WTC11 (cell line): ENCODE data around the gene GP9.

Experiments used
- CREB1 ChIP-seq: sonication (generic); formaldehyde crosslinking; IDR thresholded peaks from 2 replicates; pipeline ENCODE4 v1.8.0; 2023; ENCODE audit warnings: mild to moderate bottlenecking, missing genetic modification reagents
- FOXK1 ChIP-seq: sonication (generic); formaldehyde crosslinking; IDR thresholded peaks from 2 replicates; pipeline ENCODE4 v1.8.0; 2022; ENCODE audit warnings: mild to moderate bottlenecking, moderate library complexity, missing genetic modification reagents
- MAX ChIP-seq: sonication (generic); formaldehyde crosslinking; IDR thresholded peaks from 2 replicates; pipeline ENCODE4 v1.8.0; 2022; ENCODE audit warnings: mild to moderate bottlenecking, missing genetic modification reagents
- PREB ChIP-seq: sonication (generic); formaldehyde crosslinking; IDR thresholded peaks from 2 replicates; pipeline ENCODE4 v1.8.1; 2022; ENCODE audit warnings: mild to moderate bottlenecking, missing genetic modification reagents, moderate library complexity, borderline replicate concordance
- SMAD4 ChIP-seq: sonication (generic); formaldehyde crosslinking; IDR thresholded peaks from 2 replicates; pipeline ENCODE4 v1.8.0; 2022; ENCODE audit warnings: mild to moderate bottlenecking, missing genetic modification reagents
- SP1 ChIP-seq: sonication (generic); formaldehyde crosslinking; conservative IDR thresholded peaks from 2 replicates; pipeline ENCODE4 v1.8.1; 2022; ENCODE audit warnings: missing genetic modification reagents
- USF2 ChIP-seq: sonication (generic); formaldehyde crosslinking; IDR thresholded peaks from 2 replicates; pipeline ENCODE4 v1.8.1; 2023; ENCODE audit warnings: mild to moderate bottlenecking, missing genetic modification reagents, moderate library complexity
- ZNF263 ChIP-seq: sonication (generic); formaldehyde crosslinking; IDR thresholded peaks from 2 replicates; pipeline ENCODE4 v1.8.1; 2022; ENCODE audit warnings: low read depth, mild to moderate bottlenecking, moderate library complexity, missing genetic modification reagents
- ZNF416 ChIP-seq: fragments of 250-450 bp; sonication (Bioruptor Pico); IDR thresholded peaks from 2 replicates; pipeline ENCODE4 v1.9.0; 2021; ENCODE audit warnings: mild to moderate bottlenecking, inconsistent platforms
- TF ChIP-seq, protein P1 (sequence below): fragments of 200-600 bp; IDR thresholded peaks from 2 replicates; pipeline ENCODE4 v1.8.0; 2022; ENCODE audit warnings: antibody characterized with exemption

- TF ChIP-seq CREB1 (no peak), SP1 (CRISPR knock-in tag) (no peak), ZNF263 (CRISPR knock-in tag) (no peak), USF2 (no peak), FOXK1 (no peak), SMAD4 (CRISPR knock-in tag) (no peak), MAX (CRISPR knock-in tag) (no peak), ZNF416 (CRISPR knock-in tag) (no peak), PREB (CRISPR knock-in tag) (no peak)
- TF ChIP-seq, protein P1, sequence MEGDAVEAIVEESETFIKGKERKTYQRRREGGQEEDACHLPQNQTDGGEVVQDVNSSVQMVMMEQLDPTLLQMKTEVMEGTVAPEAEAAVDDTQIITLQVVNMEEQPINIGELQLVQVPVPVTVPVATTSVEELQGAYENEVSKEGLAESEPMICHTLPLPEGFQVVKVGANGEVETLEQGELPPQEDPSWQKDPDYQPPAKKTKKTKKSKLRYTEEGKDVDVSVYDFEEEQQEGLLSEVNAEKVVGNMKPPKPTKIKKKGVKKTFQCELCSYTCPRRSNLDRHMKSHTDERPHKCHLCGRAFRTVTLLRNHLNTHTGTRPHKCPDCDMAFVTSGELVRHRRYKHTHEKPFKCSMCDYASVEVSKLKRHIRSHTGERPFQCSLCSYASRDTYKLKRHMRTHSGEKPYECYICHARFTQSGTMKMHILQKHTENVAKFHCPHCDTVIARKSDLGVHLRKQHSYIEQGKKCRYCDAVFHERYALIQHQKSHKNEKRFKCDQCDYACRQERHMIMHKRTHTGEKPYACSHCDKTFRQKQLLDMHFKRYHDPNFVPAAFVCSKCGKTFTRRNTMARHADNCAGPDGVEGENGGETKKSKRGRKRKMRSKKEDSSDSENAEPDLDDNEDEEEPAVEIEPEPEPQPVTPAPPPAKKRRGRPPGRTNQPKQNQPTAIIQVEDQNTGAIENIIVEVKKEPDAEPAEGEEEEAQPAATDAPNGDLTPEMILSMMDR, result no peak
These were observed 38.2 kb upstream of the GP9 start for GRCh38 chr3:129022114-129023007.
